ENCODE data around the gene TMEM18. TPM values are rescaled to one million over a fixed set of nuclear protein-coding genes. Genes with fewer than 3 reads are reported as not detected.
"Not testable (repeated sequence)": the region's sequence is repeated elsewhere in the genome, so short reads cannot be mapped to it uniquely, and the experiment has no call there.

Gene TMEM18
- total RNA-seq, 1 donor: 11.5 TPM

GRCh38 chr2:684913-685312, 7.7 kb upstream of the TMEM18 start:
- H3K4me1 ChIP-seq (ENCODE audit: insufficient read depth, low read length); H3K27me3 ChIP-seq (ENCODE audit: insufficient read depth, low read length); H3K4me3 ChIP-seq (ENCODE audit: low read length): not testable (repeated sequence)
- H3K9me3 ChIP-seq (ENCODE audit: low read depth, low read length): peaks cover 23% of the 10 kb centered on the region

DNA sequence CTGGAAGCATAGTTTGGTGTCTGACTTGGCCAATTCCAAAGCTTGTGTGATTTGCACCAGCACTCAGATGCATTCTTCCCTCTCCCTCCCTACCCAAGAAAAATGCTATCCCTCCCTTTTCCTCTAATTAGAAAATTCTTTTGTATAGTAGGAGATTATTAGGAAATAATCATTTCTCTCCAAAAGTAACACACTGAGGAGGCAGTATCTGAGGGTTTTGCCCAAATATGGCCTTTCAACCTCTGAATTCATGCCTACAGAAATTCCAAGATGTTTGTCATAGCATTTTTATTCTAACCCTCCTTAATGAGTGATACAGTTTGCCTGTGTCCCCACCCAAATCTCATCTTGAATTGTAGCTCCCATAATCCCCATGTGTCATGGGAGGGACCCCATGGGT, 5.0 kb upstream of the TMEM18 start:
- H3K9me3 ChIP-seq (ENCODE audit: low read depth, low read length): peaks cover 23% of the 10 kb centered on the region
- peaks cover 6% of the 10 kb centered on the region for H3K4me1 ChIP-seq (ENCODE audit: insufficient read depth, low read length)
- H3K27me3 ChIP-seq (ENCODE audit: insufficient read depth, low read length): no peaks in the 10 kb centered on the region
- no peak overlapping the region for H3K4me3 ChIP-seq (ENCODE audit: low read length)

GRCh38 chr2:681312-681711, 4.1 kb upstream of the TMEM18 start:
- Histone ChIP-seq H3K27me3 (ENCODE audit: insufficient read depth, low read length) (no peaks in the 10 kb centered on the region), H3K4me1 (ENCODE audit: insufficient read depth, low read length) (peaks cover 7% of the 10 kb centered on the region), H3K9me3 (ENCODE audit: low read depth, low read length) (peaks cover 23% of the 10 kb centered on the region), H3K4me3 (ENCODE audit: low read length) (no peak overlapping the region)

DNA sequence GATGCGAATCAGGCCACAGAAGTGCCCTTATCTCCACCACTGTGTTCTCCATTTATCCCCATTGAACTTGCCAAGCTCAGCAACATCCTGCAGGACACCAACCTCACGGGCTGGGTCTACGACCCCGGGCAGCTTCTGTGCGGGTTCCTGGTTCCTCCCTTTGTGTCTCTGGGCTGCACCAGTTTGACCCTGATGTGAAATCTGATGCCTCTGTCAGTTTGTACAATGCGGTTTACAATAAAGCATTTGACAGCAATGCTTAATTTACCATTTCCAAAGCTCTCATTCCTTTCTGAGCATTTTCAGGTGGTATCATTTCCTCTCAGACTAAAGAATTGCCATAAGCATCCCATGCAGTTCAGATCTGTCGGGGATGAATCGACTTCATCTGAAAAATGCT, 3.3 kb upstream of the TMEM18 start:
- Histone ChIP-seq H3K4me1 (ENCODE audit: insufficient read depth, low read length) (peaks cover 15% of the 10 kb centered on the region), H3K27me3 (ENCODE audit: insufficient read depth, low read length) (no peaks in the 10 kb centered on the region), H3K4me3 (ENCODE audit: low read length) (no peak overlapping the region), H3K9me3 (ENCODE audit: low read depth, low read length) (peaks cover 17% of the 10 kb centered on the region)

- Histone ChIP-seq H3K9me3 (ENCODE audit: low read depth, low read length) (peaks cover 4% of the 10 kb centered on the region), H3K4me1 (ENCODE audit: insufficient read depth, low read length) (peaks cover 16% of the 10 kb centered on the region), H3K27me3 (ENCODE audit: insufficient read depth, low read length) (no peaks in the 10 kb centered on the region), H3K4me3 (ENCODE audit: low read length) (no peak overlapping the region)
Measured at GRCh38 chr2:678964-679363, 1.8 kb upstream of the TMEM18 start.

- H3K9me3 ChIP-seq (ENCODE audit: low read depth, low read length): no peaks in the 10 kb centered on the region
- peak overlapping the region; percentile 96 for H3K4me3 ChIP-seq (ENCODE audit: low read length)
- peaks cover 16% of the 10 kb centered on the region for H3K4me1 ChIP-seq (ENCODE audit: insufficient read depth, low read length)
- H3K27me3 ChIP-seq (ENCODE audit: insufficient read depth, low read length): no peaks in the 10 kb centered on the region
Measured at GRCh38 chr2:677959-678550, 849 bp upstream of the TMEM18 start.

GRCh38 chr2:676647-677055, 555 bp downstream of the TMEM18 start:
- peaks cover 16% of the 10 kb centered on the region for H3K4me1 ChIP-seq (ENCODE audit: insufficient read depth, low read length)
- H3K4me3 ChIP-seq (ENCODE audit: low read length): peak overlapping the region; percentile 47
- no peaks in the 10 kb centered on the region for H3K27me3 ChIP-seq (ENCODE audit: insufficient read depth, low read length)
- no peaks in the 10 kb centered on the region for H3K9me3 ChIP-seq (ENCODE audit: low read depth, low read length)

GRCh38 chr2:675982-676646, 1.1 kb downstream of the TMEM18 start:
- peak overlapping the region; percentile 47 for H3K4me3 ChIP-seq (ENCODE audit: low read length)
- H3K4me1 ChIP-seq (ENCODE audit: insufficient read depth, low read length): peaks cover 16% of the 10 kb centered on the region
- H3K9me3 ChIP-seq (ENCODE audit: low read depth, low read length): no peaks in the 10 kb centered on the region
- H3K27me3 ChIP-seq (ENCODE audit: insufficient read depth, low read length): no peaks in the 10 kb centered on the region

GRCh38 chr2:675460-675859, 1.7 kb downstream of the TMEM18 start:
- Histone ChIP-seq H3K27me3 (ENCODE audit: insufficient read depth, low read length) (no peaks in the 10 kb centered on the region), H3K4me1 (ENCODE audit: insufficient read depth, low read length) (peaks cover 16% of the 10 kb centered on the region), H3K9me3 (ENCODE audit: low read depth, low read length) (no peaks in the 10 kb centered on the region), H3K4me3 (ENCODE audit: low read length) (no peak overlapping the region)

DNA sequence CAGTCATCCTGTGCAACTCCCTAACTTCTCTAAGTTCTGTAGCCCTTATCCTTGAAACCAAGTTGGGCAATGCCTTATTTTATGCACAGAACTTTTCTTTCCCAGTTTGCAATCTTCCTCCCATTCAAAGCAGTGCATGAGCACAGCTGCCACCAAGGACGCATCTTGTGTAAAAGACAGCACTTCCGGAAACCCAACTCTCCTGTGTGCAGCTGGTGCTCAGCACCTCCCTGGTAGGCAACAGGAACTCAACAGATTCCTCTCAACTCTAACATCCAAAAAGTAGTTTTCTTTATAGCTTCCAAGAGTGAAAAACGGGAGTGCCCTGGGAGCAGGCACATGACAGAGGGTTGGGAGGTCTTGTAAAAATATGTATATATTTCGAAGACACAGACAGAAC, 2.2 kb downstream of the TMEM18 start:
- no peak overlapping the region for H3K4me3 ChIP-seq (ENCODE audit: low read length)
- H3K9me3 ChIP-seq (ENCODE audit: low read depth, low read length): no peaks in the 10 kb centered on the region
- H3K4me1 ChIP-seq (ENCODE audit: insufficient read depth, low read length): peaks cover 16% of the 10 kb centered on the region
- no peaks in the 10 kb centered on the region for H3K27me3 ChIP-seq (ENCODE audit: insufficient read depth, low read length)

GRCh38 chr2:674321-674985, 2.8 kb downstream of the TMEM18 start:
- Histone ChIP-seq H3K9me3 (ENCODE audit: low read depth, low read length) (no peaks in the 10 kb centered on the region), H3K4me1 (ENCODE audit: insufficient read depth, low read length) (peaks cover 16% of the 10 kb centered on the region), H3K4me3 (ENCODE audit: low read length) (no peak overlapping the region), H3K27me3 (ENCODE audit: insufficient read depth, low read length) (no peaks in the 10 kb centered on the region)

DNA sequence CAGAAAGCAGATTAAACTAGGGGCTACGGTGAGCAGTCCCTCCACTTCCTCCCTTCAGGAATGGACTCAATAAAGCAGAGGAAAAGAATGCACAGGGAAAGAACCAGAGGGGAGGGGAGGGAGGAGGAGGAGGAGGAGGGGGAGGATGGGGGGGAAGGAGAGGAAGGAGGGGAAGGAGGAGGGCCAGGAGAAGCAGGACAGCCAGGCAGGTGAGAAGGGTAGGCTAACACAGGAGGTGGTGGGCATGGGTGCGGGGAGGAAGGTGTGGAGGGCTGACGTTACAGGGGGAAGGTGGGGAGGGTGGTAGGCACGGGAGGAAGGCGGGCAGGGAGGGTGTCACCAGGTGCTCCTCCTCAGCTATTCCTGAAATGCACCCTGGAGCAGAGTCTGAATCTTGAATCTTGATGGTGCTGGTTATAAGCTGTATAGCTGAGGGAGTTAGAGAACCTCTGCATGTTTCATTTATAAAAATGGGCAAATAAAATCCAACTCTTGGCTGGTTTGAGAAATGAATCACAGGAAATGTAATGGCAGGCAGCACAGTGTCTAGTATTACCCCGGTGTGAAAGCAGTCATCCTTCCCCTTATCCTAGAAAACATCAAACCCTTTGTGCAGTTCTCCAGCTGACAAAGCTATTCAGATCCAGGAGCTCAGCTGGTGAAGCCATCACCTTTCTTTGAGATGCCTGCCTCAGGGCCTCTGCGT, 3.4 kb downstream of the TMEM18 start:
- Histone ChIP-seq H3K27me3 (ENCODE audit: insufficient read depth, low read length) (no peaks in the 10 kb centered on the region), H3K9me3 (ENCODE audit: low read depth, low read length) (no peaks in the 10 kb centered on the region), H3K4me1 (ENCODE audit: insufficient read depth, low read length) (peaks cover 16% of the 10 kb centered on the region), H3K4me3 (ENCODE audit: low read length) (no peak overlapping the region)

DNA sequence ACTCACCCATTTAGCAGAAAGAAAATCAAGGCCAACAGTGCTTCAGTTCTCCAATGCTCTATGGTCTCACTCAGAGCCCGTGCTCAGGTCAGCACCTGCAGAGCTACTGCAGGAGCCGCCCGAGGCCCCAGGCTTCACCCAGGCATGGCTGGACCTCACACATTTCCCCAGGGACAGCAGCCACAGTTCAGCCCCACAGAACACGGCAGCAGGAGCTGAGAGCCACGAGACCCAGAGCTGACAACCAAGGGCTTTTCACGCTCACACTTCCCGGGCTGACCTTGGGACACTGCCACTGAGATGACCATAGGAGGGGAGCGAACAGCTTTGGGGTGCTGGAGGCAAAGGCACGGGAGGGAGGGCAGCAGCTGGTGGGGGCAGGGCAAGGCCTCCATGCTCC, 4.2 kb downstream of the TMEM18 start:
- no peak overlapping the region for H3K4me3 ChIP-seq (ENCODE audit: low read length)
- H3K4me1 ChIP-seq (ENCODE audit: insufficient read depth, low read length): peaks cover 10% of the 10 kb centered on the region
- H3K27me3 ChIP-seq (ENCODE audit: insufficient read depth, low read length): no peaks in the 10 kb centered on the region
- H3K9me3 ChIP-seq (ENCODE audit: low read depth, low read length): no peaks in the 10 kb centered on the region

- Histone ChIP-seq H3K27me3 (ENCODE audit: insufficient read depth, low read length) (no peaks in the 10 kb centered on the region), H3K9me3 (ENCODE audit: low read depth, low read length) (no peaks in the 10 kb centered on the region), H3K4me3 (ENCODE audit: low read length) (no peak overlapping the region), H3K4me1 (ENCODE audit: insufficient read depth, low read length) (peaks cover 10% of the 10 kb centered on the region)
Measured at GRCh38 chr2:672606-672905, 4.7 kb downstream of the TMEM18 start.

DNA sequence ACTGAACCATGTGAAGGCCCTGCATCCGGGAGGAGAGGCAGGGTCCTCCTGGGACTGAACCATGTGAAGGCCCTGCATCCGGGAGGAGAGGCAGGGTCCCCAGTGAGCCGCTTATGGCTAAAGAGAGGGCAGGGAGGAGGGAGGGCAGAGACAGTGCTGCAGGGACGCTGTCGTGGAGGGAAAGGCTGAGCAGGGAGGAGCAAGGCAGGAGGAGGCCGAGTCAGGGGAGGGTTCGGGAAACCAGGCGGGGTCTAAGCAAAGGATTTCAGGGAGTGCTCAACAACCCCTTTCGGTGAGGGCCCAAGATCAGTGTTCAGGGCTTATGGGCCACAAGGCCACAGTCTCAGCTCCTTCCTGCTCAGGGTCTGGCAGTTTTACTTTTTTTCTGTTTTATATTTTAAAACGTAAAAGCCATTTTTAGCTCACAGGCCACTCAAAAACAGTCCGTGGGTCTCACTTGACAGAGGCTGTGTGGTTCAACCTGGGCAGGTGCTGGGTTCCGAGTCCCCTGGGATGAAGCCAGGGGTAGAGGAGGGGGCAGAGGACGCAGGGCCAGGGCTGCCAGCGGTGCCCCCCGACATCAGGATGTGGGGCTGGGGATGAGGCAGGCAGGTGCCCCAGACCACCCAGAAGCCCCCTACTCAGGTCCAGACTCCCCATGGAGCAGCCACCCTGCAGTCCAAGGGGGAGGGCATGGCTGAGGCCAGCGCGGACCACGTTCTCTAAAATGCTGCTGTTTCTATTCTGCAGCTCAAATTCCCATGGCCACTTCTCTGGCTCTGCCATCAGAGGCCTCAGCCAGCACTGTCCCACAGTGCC, 5.2 kb downstream of the TMEM18 start:
- Histone ChIP-seq H3K9me3 (ENCODE audit: low read depth, low read length) (no peaks in the 10 kb centered on the region), H3K27me3 (ENCODE audit: insufficient read depth, low read length) (no peaks in the 10 kb centered on the region), H3K4me3 (ENCODE audit: low read length) (no peak overlapping the region), H3K4me1 (ENCODE audit: insufficient read depth, low read length) (peaks cover 10% of the 10 kb centered on the region)
